Measurements from ENCODE around the gene KCNK7. TPM values are rescaled to one million over a fixed set of nuclear protein-coding genes. Genes with fewer than 3 reads are reported as not detected.

Gene KCNK7
- total and polyA plus RNA-seq, 2 experiments from 2014 or later, result not detected

DNA sequence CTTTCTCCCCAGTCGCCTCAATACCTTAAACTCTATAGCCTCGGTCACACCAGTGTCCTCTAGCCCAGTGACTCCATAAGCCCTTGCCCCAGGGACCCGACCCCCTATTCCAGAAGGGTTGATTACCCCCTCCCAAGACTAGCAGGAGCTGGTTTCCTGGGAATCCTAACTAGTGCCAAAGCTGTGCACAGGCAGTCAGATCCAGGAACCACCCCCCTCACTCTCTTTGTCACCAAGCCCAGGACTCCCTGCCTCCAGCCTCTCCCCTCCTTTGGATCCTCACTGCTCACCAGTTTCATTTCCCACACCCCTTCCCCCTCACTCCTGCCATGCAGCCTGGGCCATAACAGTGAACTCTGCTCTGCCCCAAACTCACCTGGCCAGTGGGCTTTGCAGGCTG, 47.2 kb downstream of the KCNK7 start:
- TF ChIP-seq EZH2 (IDR thresholded peaks at IDR 0.05; ENCODE audit: insufficient read depth, poor library complexity, severe bottlenecking) (no peak), EZH2phosphoT487 (IDR thresholded peaks at IDR 0.05; ENCODE audit: insufficient read depth, low read depth) (no peak)
- Histone ChIP-seq H3K79me2 (ENCODE audit: insufficient read depth) (no peaks in the 10 kb centered on the region), H3K9me2 (ENCODE audit: insufficient read depth) (no peaks in the 10 kb centered on the region), H3K4me1 (ENCODE audit: insufficient read depth) (no peaks in the 10 kb centered on the region), H4K20me1 (ENCODE audit: insufficient read depth) (no peaks in the 10 kb centered on the region), H3K9me3 (ENCODE audit: low read depth) (no peaks in the 10 kb centered on the region), H3K9ac (no peak overlapping the region), H3K4me2 (ENCODE audit: unreplicated experiment) (no peak overlapping the region), H3K27me3 (replicated peaks; ENCODE audit: insufficient read depth) (no peaks in the 10 kb centered on the region), H3F3A (ENCODE audit: insufficient read depth) (peaks cover 16% of the 10 kb centered on the region; the same call in 1 of the 2 replicates), H3K4me3 (no peak overlapping the region), H3K36me3 (ENCODE audit: low read depth) (peaks cover 14% of the 10 kb centered on the region; the same call in 1 of the 2 replicates), H3K27ac (no peak overlapping the region), H2AFZ (no peak overlapping the region)
- no peak for DNase-seq
- in situ Hi-C loops (cut with MboI), result no loop called here
- WGBS, 2 experiments (ENCODE audit: low coverage in 1 of 2, low lambda C conversion rate in 2 of 2, missing lambda C conversion rate in 2 of 2), result 92 to 96% methylated on average over 3 of the region's 3 CpGs

DNA sequence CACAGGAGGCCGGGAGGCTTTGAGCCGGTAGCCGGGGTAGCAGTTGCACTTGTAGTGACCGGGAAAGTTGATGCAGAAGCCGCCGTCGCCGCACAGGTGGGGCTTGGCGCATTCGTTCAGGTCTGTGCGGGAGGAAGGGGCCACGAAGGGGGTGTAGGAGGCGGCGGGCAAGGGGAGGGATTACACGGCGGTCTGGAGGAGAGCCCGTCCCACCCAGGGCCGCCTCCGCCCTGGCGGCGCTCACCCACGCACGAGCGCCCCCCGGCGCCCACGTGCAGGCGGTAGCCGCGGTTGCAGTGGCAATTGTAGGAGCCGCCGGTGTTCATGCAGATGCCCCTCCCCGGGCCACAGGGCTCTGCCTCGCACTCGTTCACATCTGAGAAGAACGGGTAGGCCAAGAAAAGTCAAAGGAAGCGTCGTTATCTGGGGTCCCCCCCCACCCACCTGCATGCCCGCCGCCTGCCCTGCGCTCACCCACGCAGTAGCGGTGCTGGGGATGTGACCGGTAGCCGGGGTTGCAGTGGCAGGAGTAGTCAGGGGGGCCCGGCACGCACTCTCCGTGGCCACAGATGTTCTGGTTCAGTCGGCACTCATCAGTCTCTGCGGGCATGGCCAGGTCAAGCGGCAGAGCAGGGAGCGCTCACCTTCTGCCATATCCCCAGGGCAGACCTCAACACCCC, 48.0 kb downstream of the KCNK7 start:
- no peaks in the 10 kb centered on the region for H3K79me2 ChIP-seq (ENCODE audit: insufficient read depth)

DNA sequence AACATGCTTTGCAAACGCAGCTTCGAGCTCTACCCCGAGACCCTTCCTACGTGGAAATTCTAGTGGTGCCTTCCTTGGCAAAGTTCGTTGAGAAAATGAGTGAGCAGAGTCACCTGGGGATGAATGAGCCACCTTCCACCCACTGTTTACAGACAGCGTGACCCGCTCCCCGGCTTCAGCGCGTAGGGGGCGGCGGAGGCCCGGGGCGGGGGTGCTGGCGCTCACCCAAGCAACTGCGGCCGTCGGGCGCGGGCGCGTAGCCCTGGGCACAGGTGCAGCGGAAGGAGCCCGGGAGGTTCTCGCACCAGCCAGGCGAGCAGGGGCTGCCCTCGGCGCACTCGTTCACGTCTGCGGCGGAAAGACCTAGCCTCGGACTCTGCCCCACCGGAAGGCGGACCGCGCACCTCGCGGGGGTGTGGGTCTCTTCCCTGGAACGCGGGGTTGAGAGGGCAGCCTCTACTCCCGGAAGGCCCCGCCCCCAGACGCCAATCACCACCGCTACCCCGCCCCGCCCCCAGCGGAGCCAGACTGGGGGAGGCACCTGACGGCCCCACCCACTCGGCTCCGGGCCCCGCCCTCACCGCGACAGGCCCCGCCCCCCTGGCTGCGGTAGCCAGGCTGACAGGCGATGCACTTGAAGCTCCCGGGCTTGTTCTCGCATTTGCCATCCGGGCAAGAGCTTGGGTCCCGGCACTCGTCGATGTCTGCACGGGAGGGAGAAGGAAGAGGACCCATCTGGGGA, 49.2 kb downstream of the KCNK7 start:
- no peaks in the 10 kb centered on the region for H3K27me3 ChIP-seq (replicated peaks; ENCODE audit: insufficient read depth)
- H3K27ac ChIP-seq, result no peak overlapping the region
- H3F3A ChIP-seq (ENCODE audit: insufficient read depth), result peaks cover 31% of the 10 kb centered on the region
- WGBS, 2 experiments (ENCODE audit: low coverage in 1 of 2, low lambda C conversion rate in 2 of 2, missing lambda C conversion rate in 2 of 2), result 78 to 90% methylated on average over 37 to 64 of the region's 64 CpGs
- H2AFZ ChIP-seq, result no peak overlapping the region
- H3K36me3 ChIP-seq (ENCODE audit: low read depth), result peaks cover 9% of the 10 kb centered on the region; the same call in 1 of the 2 replicates
- no peak overlapping the region for H3K4me2 ChIP-seq (ENCODE audit: unreplicated experiment)
- no peaks in the 10 kb centered on the region for H3K79me2 ChIP-seq (ENCODE audit: insufficient read depth)
- H4K20me1 ChIP-seq (ENCODE audit: insufficient read depth), result no peaks in the 10 kb centered on the region
- no peaks in the 10 kb centered on the region for H3K9me3 ChIP-seq (ENCODE audit: low read depth)
- H3K9me2 ChIP-seq (ENCODE audit: insufficient read depth), result no peaks in the 10 kb centered on the region
- no peak overlapping the region for H3K9ac ChIP-seq
- no peak overlapping the region for H3K4me3 ChIP-seq
- no peak for DNase-seq
- in situ Hi-C loops (cut with MboI), result no loop called here
- no peaks in the 10 kb centered on the region; the same call in 1 of the 2 replicates for H3K4me1 ChIP-seq (ENCODE audit: insufficient read depth)
- TF ChIP-seq EZH2 (IDR thresholded peaks at IDR 0.05; ENCODE audit: insufficient read depth, poor library complexity, severe bottlenecking) (no peak), EZH2phosphoT487 (IDR thresholded peaks at IDR 0.05; ENCODE audit: insufficient read depth, low read depth) (no peak)

More for the DNA sequence above, 48.0 kb downstream of the KCNK7 start:
- Histone ChIP-seq H3F3A (ENCODE audit: insufficient read depth) (peaks cover 19% of the 10 kb centered on the region), H3K9ac (no peak overlapping the region), H3K9me2 (ENCODE audit: insufficient read depth) (no peaks in the 10 kb centered on the region), H3K27me3 (replicated peaks; ENCODE audit: insufficient read depth) (no peaks in the 10 kb centered on the region), H3K27ac (no peak overlapping the region), H3K4me2 (ENCODE audit: unreplicated experiment) (no peak overlapping the region), H3K4me3 (no peak overlapping the region), H3K4me1 (ENCODE audit: insufficient read depth) (no peaks in the 10 kb centered on the region), H3K9me3 (ENCODE audit: low read depth) (no peaks in the 10 kb centered on the region), H3K36me3 (ENCODE audit: low read depth) (peaks cover 14% of the 10 kb centered on the region; the same call in 1 of the 2 replicates), H4K20me1 (ENCODE audit: insufficient read depth) (no peaks in the 10 kb centered on the region), H2AFZ (no peak overlapping the region)
- 93 to 95% methylated on average over 29 to 47 of the region's 52 CpGs for WGBS, 2 experiments (ENCODE audit: low coverage in 1 of 2, low lambda C conversion rate in 2 of 2, missing lambda C conversion rate in 2 of 2)
- no peak for DNase-seq
- in situ Hi-C loops (cut with MboI), result no loop called here
- no peak for TF ChIP-seq EZH2 (IDR thresholded peaks at IDR 0.05; ENCODE audit: insufficient read depth, poor library complexity, severe bottlenecking)
- no peak for TF ChIP-seq EZH2phosphoT487 (IDR thresholded peaks at IDR 0.05; ENCODE audit: insufficient read depth, low read depth)

DNA sequence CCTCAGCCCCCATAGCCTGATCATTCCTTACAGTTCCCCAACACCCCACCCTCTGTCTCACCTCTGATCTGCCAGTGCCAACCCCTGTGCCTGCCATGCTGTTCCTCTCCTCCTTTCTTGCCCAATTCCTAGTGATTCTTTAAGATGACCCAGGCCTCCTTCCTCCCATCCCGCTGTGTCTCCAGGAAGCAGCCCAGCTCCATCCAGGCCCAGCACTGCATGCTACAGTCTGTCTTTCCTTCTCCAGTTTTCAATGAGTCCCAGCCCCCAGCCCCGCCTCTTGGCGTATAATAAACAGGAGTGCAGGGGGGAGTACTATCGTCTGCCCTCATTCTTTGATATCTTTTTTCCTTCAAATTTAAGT, 49.8 kb downstream of the KCNK7 start:
- H3F3A ChIP-seq (ENCODE audit: insufficient read depth), result peaks cover 33% of the 10 kb centered on the region
- no peaks in the 10 kb centered on the region for H4K20me1 ChIP-seq (ENCODE audit: insufficient read depth)
- 88 to 92% methylated on average over 4 of the region's 4 CpGs for WGBS, 2 experiments (ENCODE audit: low coverage in 1 of 2, low lambda C conversion rate in 2 of 2, missing lambda C conversion rate in 2 of 2)
- H3K9me3 ChIP-seq (ENCODE audit: low read depth), result no peaks in the 10 kb centered on the region
- H3K4me1 ChIP-seq (ENCODE audit: insufficient read depth), result no peaks in the 10 kb centered on the region; the same call in 1 of the 2 replicates
- H3K27ac ChIP-seq, result no peak overlapping the region
- no peak overlapping the region for H3K9ac ChIP-seq
- H3K9me2 ChIP-seq (ENCODE audit: insufficient read depth), result no peaks in the 10 kb centered on the region
- DNase-seq, result no peak
- H2AFZ ChIP-seq, result no peak overlapping the region
- no peak overlapping the region for H3K4me3 ChIP-seq
- peaks cover 9% of the 10 kb centered on the region; the same call in 1 of the 2 replicates for H3K36me3 ChIP-seq (ENCODE audit: low read depth)
- in situ Hi-C loops (cut with MboI), result no loop called here
- TF ChIP-seq EZH2phosphoT487 (IDR thresholded peaks at IDR 0.05; ENCODE audit: insufficient read depth, low read depth) (no peak), EZH2 (IDR thresholded peaks at IDR 0.05; ENCODE audit: insufficient read depth, poor library complexity, severe bottlenecking) (no peak)
- H3K79me2 ChIP-seq (ENCODE audit: insufficient read depth), result no peaks in the 10 kb centered on the region
- no peaks in the 10 kb centered on the region for H3K27me3 ChIP-seq (replicated peaks; ENCODE audit: insufficient read depth)
- H3K4me2 ChIP-seq (ENCODE audit: unreplicated experiment), result no peak overlapping the region

Small RNA genes lying within 50 kb of the gene (microRNA-seq; reads per million reads assigned to microRNA genes)
- not detected for gene MIR4690 (ENCODE audit: borderline number of aligned reads)

Small RNA genes lying within 50 kb of the gene (small RNA-seq; reads per million reads assigned to genes)
- gene AP001362.1 (ENCODE audit: low read depth, low replicate concordance) (not detected), gene MIR4690 (ENCODE audit: low read depth, low replicate concordance) (not detected)

Other genes starting within 250 kb of the KCNK7 start
- gene TIGD3, start 241.0 kb downstream of the KCNK7 start, total RNA-seq (2014; rRNA removed; shearing (Covaris generic)), result not detected in 2 replicates
- not detected in 2 replicates for gene TIGD3, start 241.0 kb downstream of the KCNK7 start, polyA plus RNA-seq (2016; fragmentation: Nextera tagmentation; extraction: Ambion mirVana)
- 3.6 and 6.4 TPM in 2 replicates for gene SLC25A45, start 213.2 kb downstream of the KCNK7 start, total RNA-seq (2014; rRNA removed; shearing (Covaris generic))
- 3.7 and 3.9 TPM in 2 replicates for gene SLC25A45, start 213.2 kb downstream of the KCNK7 start, polyA plus RNA-seq (2016; fragmentation: Nextera tagmentation; extraction: Ambion mirVana)
- 80.2 and 106 TPM in 2 replicates for gene FRMD8, start 209.2 kb downstream of the KCNK7 start, total RNA-seq (2014; rRNA removed; shearing (Covaris generic))
- 25.4 and 30.0 TPM in 2 replicates for gene FRMD8, start 209.2 kb downstream of the KCNK7 start, polyA plus RNA-seq (2016; fragmentation: Nextera tagmentation; extraction: Ambion mirVana)
- gene NEAT1, start 173.0 kb downstream of the KCNK7 start, total RNA-seq (2014; rRNA removed; shearing (Covaris generic)), result 74.3 and 143 TPM in 2 replicates
- 36.2 and 50.7 TPM in 2 replicates for gene NEAT1, start 173.0 kb downstream of the KCNK7 start, polyA plus RNA-seq (2016; fragmentation: Nextera tagmentation; extraction: Ambion mirVana)
- 2,638 and 3,272 TPM in 2 replicates for gene MALAT1, start 96.8 kb downstream of the KCNK7 start, total RNA-seq (2014; rRNA removed; shearing (Covaris generic))
- gene MALAT1, start 96.8 kb downstream of the KCNK7 start, polyA plus RNA-seq (2016; fragmentation: Nextera tagmentation; extraction: Ambion mirVana), result 7,376 and 13,207 TPM in 2 replicates
- gene SCYL1, start 70.7 kb downstream of the KCNK7 start, total RNA-seq (2014; rRNA removed; shearing (Covaris generic)), result 115 and 133 TPM in 2 replicates
- 90.7 and 98.6 TPM in 2 replicates for gene SCYL1, start 70.7 kb downstream of the KCNK7 start, polyA plus RNA-seq (2016; fragmentation: Nextera tagmentation; extraction: Ambion mirVana)
- 98.4 and 112 TPM in 2 replicates for gene LTBP3, start 37.4 kb downstream of the KCNK7 start, total RNA-seq (2014; rRNA removed; shearing (Covaris generic))
- 36.5 and 39.6 TPM in 2 replicates for gene LTBP3, start 37.4 kb downstream of the KCNK7 start, polyA plus RNA-seq (2016; fragmentation: Nextera tagmentation; extraction: Ambion mirVana)
- 41.9 and 54.5 TPM in 2 replicates for gene ZNRD2, start 25.3 kb downstream of the KCNK7 start, total RNA-seq (2014; rRNA removed; shearing (Covaris generic))
- 69.3 and 74.9 TPM in 2 replicates for gene ZNRD2, start 25.3 kb downstream of the KCNK7 start, polyA plus RNA-seq (2016; fragmentation: Nextera tagmentation; extraction: Ambion mirVana)
- 41.2 and 67.0 TPM in 2 replicates for gene FAM89B, start 23.3 kb downstream of the KCNK7 start, total RNA-seq (2014; rRNA removed; shearing (Covaris generic))
- gene FAM89B, start 23.3 kb downstream of the KCNK7 start, polyA plus RNA-seq (2016; fragmentation: Nextera tagmentation; extraction: Ambion mirVana), result 73.1 and 76.3 TPM in 2 replicates
- 85.5 and 88.5 TPM in 2 replicates for gene EHBP1L1, start 19.7 kb downstream of the KCNK7 start, total RNA-seq (2014; rRNA removed; shearing (Covaris generic))
- 11.5 and 12.6 TPM in 2 replicates for gene EHBP1L1, start 19.7 kb downstream of the KCNK7 start, polyA plus RNA-seq (2016; fragmentation: Nextera tagmentation; extraction: Ambion mirVana)
- 17.6 and 24.7 TPM in 2 replicates for gene MAP3K11, start 18.4 kb upstream of the KCNK7 start, total RNA-seq (2014; rRNA removed; shearing (Covaris generic))
- gene MAP3K11, start 18.4 kb upstream of the KCNK7 start, polyA plus RNA-seq (2016; fragmentation: Nextera tagmentation; extraction: Ambion mirVana), result 9.5 and 10.6 TPM in 2 replicates
- gene PCNX3, start 20.0 kb upstream of the KCNK7 start, total RNA-seq (2014; rRNA removed; shearing (Covaris generic)), result 23.5 and 30.2 TPM in 2 replicates
- 8.1 and 8.6 TPM in 2 replicates for gene PCNX3, start 20.0 kb upstream of the KCNK7 start, polyA plus RNA-seq (2016; fragmentation: Nextera tagmentation; extraction: Ambion mirVana)
- gene SIPA1, start 42.3 kb upstream of the KCNK7 start, total RNA-seq (2014; rRNA removed; shearing (Covaris generic)), result 15.9 and 16.6 TPM in 2 replicates
- gene SIPA1, start 42.3 kb upstream of the KCNK7 start, polyA plus RNA-seq (2016; fragmentation: Nextera tagmentation; extraction: Ambion mirVana), result 10.8 and 13.0 TPM in 2 replicates
- gene RELA, start 67.1 kb upstream of the KCNK7 start, total RNA-seq (2014; rRNA removed; shearing (Covaris generic)), result 38.4 and 45.1 TPM in 2 replicates
- 67.8 and 74.3 TPM in 2 replicates for gene RELA, start 67.1 kb upstream of the KCNK7 start, polyA plus RNA-seq (2016; fragmentation: Nextera tagmentation; extraction: Ambion mirVana)
- gene KAT5, start 116.5 kb upstream of the KCNK7 start, total RNA-seq (2014; rRNA removed; shearing (Covaris generic)), result 36.6 and 47.4 TPM in 2 replicates
- 28.8 and 29.5 TPM in 2 replicates for gene KAT5, start 116.5 kb upstream of the KCNK7 start, polyA plus RNA-seq (2016; fragmentation: Nextera tagmentation; extraction: Ambion mirVana)
- 45.7 and 56.1 TPM in 2 replicates for gene RNASEH2C, start 125.0 kb upstream of the KCNK7 start, total RNA-seq (2014; rRNA removed; shearing (Covaris generic))
- 115 and 117 TPM in 2 replicates for gene RNASEH2C, start 125.0 kb upstream of the KCNK7 start, polyA plus RNA-seq (2016; fragmentation: Nextera tagmentation; extraction: Ambion mirVana)
- 14.8 and 16.4 TPM in 2 replicates for gene AP5B1, start 185.2 kb upstream of the KCNK7 start, total RNA-seq (2014; rRNA removed; shearing (Covaris generic))
- 4.4 and 4.9 TPM in 2 replicates for gene AP5B1, start 185.2 kb upstream of the KCNK7 start, polyA plus RNA-seq (2016; fragmentation: Nextera tagmentation; extraction: Ambion mirVana)
- gene OVOL1, start 191.3 kb upstream of the KCNK7 start, total RNA-seq (2014; rRNA removed; shearing (Covaris generic)), result not detected in 2 replicates
- not detected in 2 replicates for gene OVOL1, start 191.3 kb upstream of the KCNK7 start, polyA plus RNA-seq (2016; fragmentation: Nextera tagmentation; extraction: Ambion mirVana)
- gene SNX32, start 238.2 kb upstream of the KCNK7 start, total RNA-seq (2014; rRNA removed; shearing (Covaris generic)), result not detected in 2 replicates
- 0.51 and 0.98 TPM in 2 replicates for gene SNX32, start 238.2 kb upstream of the KCNK7 start, polyA plus RNA-seq (2016; fragmentation: Nextera tagmentation; extraction: Ambion mirVana)

All from GM23248 (cell line).